Tibial nerve (tissue), 4 donors: ENCODE measurements around the gene GNA14. TPM values are rescaled to one million over a fixed set of nuclear protein-coding genes. Genes with fewer than 3 reads are reported as not detected.

Experiments used
- DNase-seq, 2 donors: peaks; one replicate each; pipeline ENCODE4 v3.0.0-alpha.2; 2019; ENCODE audit warnings: low spot score in 2 of 2
- H3K27ac ChIP-seq, 4 donors: fragments of 200-600 bp; sonication (generic) in 3 of 4; one replicate each; pipeline ENCODE4 v1.5.1; 2017 to 2019; ENCODE audit warnings: mild to moderate bottlenecking in 1 of 4
- H3K27me3 ChIP-seq, 2 donors: fragments of 200-600 bp; sonication (generic) in 1 of 2; one replicate each; pipeline versions ENCODE4 v1.5.1 to v1.6.0; 2017 to 2019
- H3K36me3 ChIP-seq, 3 donors: fragments of 200-600 bp; sonication (generic); one replicate each; pipeline ENCODE4 v1.5.1; 2018 to 2019
- H3K4me1 ChIP-seq, 4 donors: fragments of 200-600 bp; sonication (generic) in 3 of 4; one replicate each; pipeline ENCODE4 v1.5.1; 2017 to 2019
- H3K4me3 ChIP-seq, 4 donors: fragments of 200-600 bp; sonication (generic) in 3 of 4; one replicate each; pipeline ENCODE4 v1.5.1; 2017 to 2019; ENCODE audit warnings: mild to moderate bottlenecking in 1 of 4, moderate library complexity in 1 of 4
- H3K9me3 ChIP-seq, 4 donors: fragments of 200-600 bp; sonication (generic) in 3 of 4; one replicate each; pipeline ENCODE4 v1.5.1; 2017 to 2019
- CTCF ChIP-seq, 5 experiments: fragments of 200-600 bp in 3 of 5; fragments of 450-650 bp in 2 of 5; sonication (generic) in 3 of 5; IDR thresholded peaks; one replicate each; pipeline ENCODE4 v1.5.1; 2016 to 2019; ENCODE audit warnings: antibody characterized with exemption in 5 of 5, mild to moderate bottlenecking in 3 of 5, moderate library complexity in 2 of 5
- EP300 ChIP-seq, 2 donors: sonication (generic); formaldehyde crosslinking; IDR thresholded peaks; one replicate each; pipeline ENCODE4 v1.6.1; 2017; ENCODE audit warnings: antibody characterized with exemption in 2 of 2, mild to moderate bottlenecking in 1 of 2
- POLR2A ChIP-seq, 2 donors: fragments of 450-650 bp; IDR thresholded peaks; one replicate each; pipeline ENCODE4 v1.6.1; 2017; ENCODE audit warnings: antibody characterized with exemption in 2 of 2, mild to moderate bottlenecking in 2 of 2, moderate library complexity in 2 of 2
- WGBS, 2 donors: methylation state at CpG; one replicate each; pipeline ENCODE4 v1.1.5; 2018; 5-methylcytosine and 5-hydroxymethylcytosine counted together
- total RNA-seq, 4 donors: library from RNA; depleted of rRNA; stranded (reverse); fragments of >200 nt; gene quantifications; one replicate each; pipeline ENCODE4 v1.1.0, GENCODE V29; 2016

Gene GNA14
- total RNA-seq, 4 donors from 2014 or later = 0.84 to 7.1 (median 3.6) TPM

- Histone ChIP-seq H3K9me3 (no peaks in the 10 kb centered on the region), H3K27ac (no peak overlapping the region), H3K4me3 (no peak overlapping the region), H3K27me3 (no peaks in the 10 kb centered on the region), H3K4me1 (peaks cover 0 to 11% (median 0%) of the 10 kb centered on the region in 4 donors), H3K36me3 (no peaks in the 10 kb centered on the region)
- no peak for TF ChIP-seq CTCF (IDR thresholded peaks at IDR 0.05)
- TF ChIP-seq EP300 (IDR thresholded peaks at IDR 0.05) = no peak
- TF ChIP-seq POLR2A (IDR thresholded peaks at IDR 0.05) = no peak
- no peak for DNase-seq
- WGBS, 2 donors = 79 to 81% methylated on average over 8 of the region's 8 CpGs
These were observed 187.2 kb downstream of the GNA14 start for GRCh38 chr9:77460938-77461337.

GRCh38 chr9:77457916-77458592 lies 190.1 kb downstream of the GNA14 start:
- no peaks in the 10 kb centered on the region for H3K9me3 ChIP-seq
- peaks cover 0 to 11% (median 0%) of the 10 kb centered on the region in 4 donors for H3K4me1 ChIP-seq
- no peaks in the 10 kb centered on the region for H3K27me3 ChIP-seq
- DNase-seq = peak; percentile 39 to 72
- H3K27ac ChIP-seq = peak overlapping the region in 1 of 4 donors; percentile 58
- 53 to 56% methylated on average over 14 to 15 of the region's 15 CpGs for WGBS, 2 donors
- TF ChIP-seq POLR2A (IDR thresholded peaks at IDR 0.05) = no peak
- peak; percentile 64 to 91 (median 80) for TF ChIP-seq CTCF (IDR thresholded peaks at IDR 0.05)
- peak in 1 of 2 donors; percentile 38 for TF ChIP-seq EP300 (IDR thresholded peaks at IDR 0.05)
- no peaks in the 10 kb centered on the region for H3K36me3 ChIP-seq
- H3K4me3 ChIP-seq = peak overlapping the region in 1 of 4 donors; percentile 31

GRCh38 chr9:77456829-77457437 lies 191.2 kb downstream of the GNA14 start:
- H3K9me3 ChIP-seq = no peaks in the 10 kb centered on the region
- H3K4me1 ChIP-seq = peaks cover 0 to 11% (median 0%) of the 10 kb centered on the region in 4 donors
- no peak overlapping the region for H3K27ac ChIP-seq
- TF ChIP-seq EP300 (IDR thresholded peaks at IDR 0.05) (no peak), POLR2A (IDR thresholded peaks at IDR 0.05) (no peak), CTCF (IDR thresholded peaks at IDR 0.05) (peak; percentile 74 to 91 (median 86))
- peak; percentile 87 to 96 for DNase-seq
- no peaks in the 10 kb centered on the region for H3K36me3 ChIP-seq
- H3K4me3 ChIP-seq = no peak overlapping the region
- no peaks in the 10 kb centered on the region for H3K27me3 ChIP-seq
- 18% methylated on average over 10 of the region's 10 CpGs for WGBS, 2 donors

- TF ChIP-seq CTCF (IDR thresholded peaks at IDR 0.05) (peak in 2 of 5 experiments; percentile 13 to 18), EP300 (IDR thresholded peaks at IDR 0.05) (no peak)
- Histone ChIP-seq H3K27me3 (no peaks in the 10 kb centered on the region), H3K4me1 (peaks cover 0 to 11% (median 0%) of the 10 kb centered on the region in 4 donors), H3K9me3 (no peaks in the 10 kb centered on the region), H3K36me3 (no peaks in the 10 kb centered on the region), H3K4me3 (no peak overlapping the region), H3K27ac (no peak overlapping the region)
- DNase-seq = peak in 1 of 2 donors; percentile 18
- WGBS, 2 donors = 79 to 87% methylated on average over 8 of the region's 8 CpGs
These were observed 192.7 kb downstream of the GNA14 start for GRCh38 chr9:77455312-77455927.

- 85 to 86% methylated on average over 3 of the region's 3 CpGs for WGBS, 2 donors
- no peaks in the 10 kb centered on the region for H3K9me3 ChIP-seq
- H3K27me3 ChIP-seq = no peaks in the 10 kb centered on the region
- H3K4me3 ChIP-seq = no peak overlapping the region
- H3K36me3 ChIP-seq = no peaks in the 10 kb centered on the region
- DNase-seq = no peak
- peaks cover 0 to 11% (median 0%) of the 10 kb centered on the region in 4 donors for H3K4me1 ChIP-seq
- H3K27ac ChIP-seq = no peak overlapping the region
- TF ChIP-seq POLR2A (IDR thresholded peaks at IDR 0.05) (no peak), CTCF (IDR thresholded peaks at IDR 0.05) (no peak), EP300 (IDR thresholded peaks at IDR 0.05) (no peak)
These were observed 193.5 kb downstream of the GNA14 start for GRCh38 chr9:77454663-77455062.
